Stimulated activated CD4-positive, alpha-beta T cell treated with anti-CD3 and anti-CD28 coated beads, Interleukin-15, amount 100 ng/mL, for 48 hours (primary cell): ENCODE measurements around the gene ZDHHC24.
A peak's percentile ranks its signal among the peaks of the same experiment; 100 is the strongest.

Experiments used
- DNase-seq, 2 donors: peaks; one replicate each; pipeline ENCODE4 v3.0.0-alpha.2; 2020; ENCODE audit warnings: low read depth in 2 of 2

The ZDHHC24 gene

GRCh38 chr11:66497206-66497605, 48.6 kb downstream of the ZDHHC24 start:
- no peak for DNase-seq

- no peak for DNase-seq
These were observed 50.4 kb downstream of the ZDHHC24 start for GRCh38 chr11:66495401-66495854.

GRCh38 chr11:66494935-66495334, 50.9 kb downstream of the ZDHHC24 start:
- no peak for DNase-seq

GRCh38 chr11:66494458-66494857, 51.4 kb downstream of the ZDHHC24 start:
- DNase-seq: no peak

GRCh38 chr11:66493130-66493529, 52.7 kb downstream of the ZDHHC24 start:
- DNase-seq: no peak

- no peak for DNase-seq
These were observed 53.5 kb downstream of the ZDHHC24 start for GRCh38 chr11:66492161-66492865.

GRCh38 chr11:66491315-66491935, 54.4 kb downstream of the ZDHHC24 start:
- no peak for DNase-seq

- no peak for DNase-seq
These were observed 56.2 kb downstream of the ZDHHC24 start for GRCh38 chr11:66489636-66490035.

- DNase-seq: no peak
These were observed 56.9 kb downstream of the ZDHHC24 start for GRCh38 chr11:66488957-66489356.

- no peak for DNase-seq
These were observed 61.0 kb downstream of the ZDHHC24 start for GRCh38 chr11:66484806-66485380.

- peak; percentile 91 to 95 for DNase-seq
These were observed 65.5 kb downstream of the ZDHHC24 start, which contains the start of gene DPP3 for GRCh38 chr11:66480117-66480938. DPP3 (plus strand) TSS chr11:66480434; CDS start chr11:66482201, 1,767 bp downstream.

- peak in 1 of 2 donors; percentile 22 for DNase-seq
These were observed 66.3 kb downstream of the ZDHHC24 start for GRCh38 chr11:66479394-66480116.

GRCh38 chr11:66478729-66479393, 67.0 kb downstream of the ZDHHC24 start:
- DNase-seq: no peak

GRCh38 chr11:66477263-66478201, 68.3 kb downstream of the ZDHHC24 start:
- DNase-seq: no peak

GRCh38 chr11:66476841-66477251, 69.0 kb downstream of the ZDHHC24 start:
- no peak for DNase-seq

GRCh38 chr11:66476173-66476840, 69.5 kb downstream of the ZDHHC24 start:
- no peak for DNase-seq

- DNase-seq: no peak
These were observed 70.3 kb downstream of the ZDHHC24 start for GRCh38 chr11:66475349-66476172.
